Osteoblast (primary cell): ENCODE results near the gene ANKRD33. TPM values are rescaled to one million over a fixed set of nuclear protein-coding genes. Genes with fewer than 3 reads are reported as not detected.

Experiments used
- DNase-seq: peaks from one replicate; pipeline ENCODE4 v3.0.0; 2011; ENCODE audit warnings: low spot score, mixed read lengths; ENCODE audit not compliant: insufficient read length; ENCODE audit errors: missing footprints
- H2AFZ ChIP-seq: 2 replicates; pipeline ENCODE4 v1.6.0; 2011; ENCODE audit warnings: mild to moderate bottlenecking, low read length
- H3K27ac ChIP-seq: 2 replicates; pipeline ENCODE4 v1.5.1; 2011; ENCODE audit warnings: mild to moderate bottlenecking, low read depth, low read length, moderate library complexity
- H3K27me3 ChIP-seq: 2 replicates; pipeline ENCODE4 v1.6.0; 2012; ENCODE audit warnings: mild to moderate bottlenecking, control low read depth, inconsistent platforms, low read length, moderate library complexity; ENCODE audit not compliant: insufficient read depth
- H3K36me3 ChIP-seq: 2 replicates; pipeline ENCODE4 v1.5.1; 2011; ENCODE audit warnings: mild to moderate bottlenecking, low read length, control low read depth, moderate library complexity; ENCODE audit not compliant: insufficient read depth
- H3K4me1 ChIP-seq: 2 replicates; pipeline ENCODE4 v1.5.1; 2011; ENCODE audit warnings: mild to moderate bottlenecking, low read length, control low read depth, moderate library complexity; ENCODE audit not compliant: insufficient read depth
- H3K4me2 ChIP-seq: 2 replicates; pipeline ENCODE4 v1.6.0; 2011; ENCODE audit warnings: mild to moderate bottlenecking, low read length; ENCODE audit not compliant: insufficient read depth
- H3K4me3 ChIP-seq: fragments of 200-600 bp; sonication (generic); 3 replicates; pipeline ENCODE4 v1.5.1; 2012; ENCODE audit warnings: mild to moderate bottlenecking, low read length, inconsistent platforms; ENCODE audit not compliant: insufficient read depth
- H3K79me2 ChIP-seq: 2 replicates; pipeline ENCODE4 v1.6.0; 2012; ENCODE audit warnings: mild to moderate bottlenecking, low read length, control low read depth, inconsistent platforms; ENCODE audit not compliant: insufficient read depth
- H3K9me3 ChIP-seq: 2 replicates; pipeline ENCODE4 v1.5.1; 2011; ENCODE audit warnings: low read depth, low read length, control low read depth
- H4K20me1 ChIP-seq: 2 replicates; pipeline ENCODE4 v1.6.0; 2012; ENCODE audit warnings: mild to moderate bottlenecking, low read length, control low read depth; ENCODE audit not compliant: insufficient read depth
- total RNA-seq: library from RNA; depleted of rRNA; stranded (reverse); fragments of >200 nt; gene quantifications from 2 replicates; pipeline ENCODE4 v1.2.3, GENCODE V29; 2012
- TF ChIP-seq, protein P1 (sequence below): IDR thresholded peaks from 2 replicates; pipeline ENCODE4 v1.5.1; 2011; ENCODE audit warnings: mild to moderate bottlenecking, low read depth, low read length, moderate library complexity; ENCODE audit errors: extremely low read depth

ANKRD33 gene
- total RNA-seq, 1 donor, result not detected

DNA sequence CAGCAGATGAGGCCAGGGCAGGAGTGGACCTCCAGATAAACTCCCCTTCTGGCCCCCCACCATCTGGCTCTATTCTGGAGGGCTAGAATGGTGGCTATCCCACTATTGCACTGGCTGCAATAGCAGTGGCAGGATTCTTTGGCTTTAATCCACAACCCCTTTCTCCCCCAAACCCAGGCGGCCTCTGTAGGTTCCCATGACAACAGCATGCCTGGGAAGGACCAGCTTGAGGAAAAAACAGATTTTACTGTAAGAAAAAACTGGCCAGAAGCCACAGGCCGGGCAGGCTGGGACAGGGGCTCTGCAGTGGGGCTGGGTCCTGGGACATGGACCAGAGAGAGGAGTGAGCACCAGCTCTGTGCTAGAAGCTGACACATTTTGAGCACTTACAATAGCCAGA is 50.0 kb downstream of the ANKRD33 start:
- Histone ChIP-seq H3K4me3 (no peak overlapping the region), H3K27ac (no peak overlapping the region), H3K4me1 (no peaks in the 10 kb centered on the region), H2AFZ (no peak overlapping the region), H3K27me3 (peaks cover 17% of the 10 kb centered on the region), H4K20me1 (no peaks in the 10 kb centered on the region), H3K36me3 (no peaks in the 10 kb centered on the region), H3K4me2 (no peak overlapping the region), H3K9me3 (no peaks in the 10 kb centered on the region), H3K79me2 (no peaks in the 10 kb centered on the region)
- DNase-seq, result no peak
- TF ChIP-seq, protein P1, sequence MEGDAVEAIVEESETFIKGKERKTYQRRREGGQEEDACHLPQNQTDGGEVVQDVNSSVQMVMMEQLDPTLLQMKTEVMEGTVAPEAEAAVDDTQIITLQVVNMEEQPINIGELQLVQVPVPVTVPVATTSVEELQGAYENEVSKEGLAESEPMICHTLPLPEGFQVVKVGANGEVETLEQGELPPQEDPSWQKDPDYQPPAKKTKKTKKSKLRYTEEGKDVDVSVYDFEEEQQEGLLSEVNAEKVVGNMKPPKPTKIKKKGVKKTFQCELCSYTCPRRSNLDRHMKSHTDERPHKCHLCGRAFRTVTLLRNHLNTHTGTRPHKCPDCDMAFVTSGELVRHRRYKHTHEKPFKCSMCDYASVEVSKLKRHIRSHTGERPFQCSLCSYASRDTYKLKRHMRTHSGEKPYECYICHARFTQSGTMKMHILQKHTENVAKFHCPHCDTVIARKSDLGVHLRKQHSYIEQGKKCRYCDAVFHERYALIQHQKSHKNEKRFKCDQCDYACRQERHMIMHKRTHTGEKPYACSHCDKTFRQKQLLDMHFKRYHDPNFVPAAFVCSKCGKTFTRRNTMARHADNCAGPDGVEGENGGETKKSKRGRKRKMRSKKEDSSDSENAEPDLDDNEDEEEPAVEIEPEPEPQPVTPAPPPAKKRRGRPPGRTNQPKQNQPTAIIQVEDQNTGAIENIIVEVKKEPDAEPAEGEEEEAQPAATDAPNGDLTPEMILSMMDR, result no peak

- no peak for DNase-seq
- no peak overlapping the region for H3K4me3 ChIP-seq
- H3K4me1 ChIP-seq, result no peaks in the 10 kb centered on the region
- no peaks in the 10 kb centered on the region for H4K20me1 ChIP-seq
- peaks cover 17% of the 10 kb centered on the region for H3K27me3 ChIP-seq
- TF ChIP-seq, protein P1, result no peak
- no peaks in the 10 kb centered on the region for H3K9me3 ChIP-seq
- H2AFZ ChIP-seq, result no peak overlapping the region
- no peaks in the 10 kb centered on the region for H3K79me2 ChIP-seq
- H3K27ac ChIP-seq, result no peak overlapping the region
- H3K36me3 ChIP-seq, result no peaks in the 10 kb centered on the region
- H3K4me2 ChIP-seq, result no peak overlapping the region
These were observed 50.8 kb downstream of the ANKRD33 start for GRCh38 chr12:51938726-51939125.

GRCh38 chr12:51941011-51941581 is 53.2 kb downstream of the ANKRD33 start:
- H3K27me3 ChIP-seq, result peaks cover 14% of the 10 kb centered on the region
- H2AFZ ChIP-seq, result no peak overlapping the region
- no peaks in the 10 kb centered on the region for H4K20me1 ChIP-seq
- no peak overlapping the region for H3K27ac ChIP-seq
- H3K4me2 ChIP-seq, result no peak overlapping the region
- TF ChIP-seq, protein P1, result no peak
- H3K9me3 ChIP-seq, result peaks cover 7% of the 10 kb centered on the region
- no peaks in the 10 kb centered on the region for H3K79me2 ChIP-seq
- H3K36me3 ChIP-seq, result no peaks in the 10 kb centered on the region
- no peak for DNase-seq
- H3K4me3 ChIP-seq, result no peak overlapping the region
- no peaks in the 10 kb centered on the region for H3K4me1 ChIP-seq

Other genes with a start within 250 kb of the ANKRD33 start
- 0.29 and 0.36 TPM in 2 replicates for gene FIGNL2, start 39.4 kb upstream of the ANKRD33 start, total RNA-seq
- gene ACVRL1, start 19.4 kb downstream of the ANKRD33 start, total RNA-seq, result 9.8 and 11.5 TPM in 2 replicates
- 10.5 and 13.0 TPM in 2 replicates for gene ACVR1B, start 63.6 kb downstream of the ANKRD33 start, total RNA-seq
- 4.7 and 6.5 TPM in 2 replicates for gene TAMALIN, start 118.8 kb downstream of the ANKRD33 start, total RNA-seq
- gene NR4A1, start 163.3 kb downstream of the ANKRD33 start, total RNA-seq, result 3.3 and 3.5 TPM in 2 replicates
- gene ATG101, start 181.9 kb downstream of the ANKRD33 start, total RNA-seq, result 49.5 and 64.4 TPM in 2 replicates
- under 0.01 TPM in 1 of 2 replicates, not detected in the other for gene SMIM41, start 191.6 kb downstream of the ANKRD33 start, total RNA-seq